Stimulated activated CD4-positive, alpha-beta T cell treated with anti-CD3 and anti-CD28 coated beads, Interleukin-1b, Interleukin-23, amount 100 ng/mL, for 1 hour (primary cell): ENCODE results near the gene C1orf122.
A peak's percentile ranks its signal among the peaks of the same experiment; 100 is the strongest.

Source experiments
- DNase-seq, 2 donors: peaks; one replicate each; pipeline ENCODE4 v3.0.0-alpha.2; 2020; ENCODE audit warnings: low read depth in 2 of 2

The C1orf122 gene

DNA sequence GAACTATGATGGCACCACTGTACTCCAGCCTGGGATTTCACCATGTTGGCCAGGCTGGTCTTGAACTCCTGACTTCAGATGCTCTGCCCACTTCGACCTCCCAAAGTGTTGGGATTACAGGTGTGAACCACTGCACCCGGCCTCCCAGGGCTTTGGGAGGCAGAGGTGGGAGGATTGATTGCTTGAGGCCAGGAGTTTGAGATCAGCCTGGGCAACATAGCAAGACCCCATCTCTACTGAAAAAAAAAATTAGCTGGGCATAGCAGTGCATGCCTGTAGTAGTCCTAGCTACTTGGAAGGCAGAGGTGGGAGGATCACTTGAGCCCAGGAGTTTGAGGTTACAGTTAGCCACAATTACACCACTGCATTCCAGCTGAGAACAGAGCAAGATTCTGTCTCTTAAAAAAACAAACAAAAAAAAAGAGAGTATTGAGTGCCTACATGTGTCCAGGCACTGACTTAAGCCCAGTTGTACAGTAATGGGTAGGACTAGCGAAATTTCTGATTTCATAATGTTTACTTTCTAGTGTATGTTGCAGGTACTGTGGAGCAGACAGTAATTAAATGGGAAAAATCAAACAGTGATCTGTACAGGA, 9.7 kb upstream of the C1orf122 start:
- DNase-seq = no peak

DNA sequence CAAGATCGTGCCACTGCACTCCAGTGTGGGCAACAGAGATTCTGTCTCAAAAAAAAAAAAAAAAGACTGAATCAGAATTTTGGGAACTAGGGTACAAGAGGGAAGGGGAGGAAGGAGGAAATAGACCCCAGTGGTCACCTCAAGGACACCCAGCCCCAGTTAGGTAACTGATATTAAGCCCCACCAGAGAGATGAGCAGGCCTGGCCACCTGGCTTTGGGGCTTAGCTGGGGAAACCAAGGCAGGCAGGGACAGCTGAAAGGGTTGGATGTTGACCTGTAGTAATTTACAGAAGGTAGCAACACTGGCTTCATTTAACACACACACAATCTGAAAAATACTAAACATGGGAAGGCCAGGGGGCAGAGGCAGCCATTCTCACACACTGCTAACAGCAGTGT, 5.2 kb upstream of the C1orf122 start:
- no peak for DNase-seq

DNA sequence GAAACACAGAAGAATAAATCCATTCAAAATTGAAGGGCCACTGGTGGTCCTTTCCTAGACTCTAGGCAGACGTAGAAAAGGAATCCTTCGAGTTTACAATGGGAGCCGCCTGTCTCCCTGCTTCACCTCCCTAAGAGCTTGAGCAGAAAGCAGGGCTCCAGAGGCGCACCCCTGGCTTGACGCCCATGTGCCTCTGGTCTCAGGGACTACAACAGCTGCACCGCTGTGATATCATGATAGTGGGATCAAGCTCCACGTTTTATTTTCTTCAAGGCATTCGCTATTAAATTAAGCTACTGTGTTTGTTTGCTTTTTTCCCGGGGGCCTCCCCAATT, 403 bp upstream of the C1orf122 start:
- no peak for DNase-seq

DNA sequence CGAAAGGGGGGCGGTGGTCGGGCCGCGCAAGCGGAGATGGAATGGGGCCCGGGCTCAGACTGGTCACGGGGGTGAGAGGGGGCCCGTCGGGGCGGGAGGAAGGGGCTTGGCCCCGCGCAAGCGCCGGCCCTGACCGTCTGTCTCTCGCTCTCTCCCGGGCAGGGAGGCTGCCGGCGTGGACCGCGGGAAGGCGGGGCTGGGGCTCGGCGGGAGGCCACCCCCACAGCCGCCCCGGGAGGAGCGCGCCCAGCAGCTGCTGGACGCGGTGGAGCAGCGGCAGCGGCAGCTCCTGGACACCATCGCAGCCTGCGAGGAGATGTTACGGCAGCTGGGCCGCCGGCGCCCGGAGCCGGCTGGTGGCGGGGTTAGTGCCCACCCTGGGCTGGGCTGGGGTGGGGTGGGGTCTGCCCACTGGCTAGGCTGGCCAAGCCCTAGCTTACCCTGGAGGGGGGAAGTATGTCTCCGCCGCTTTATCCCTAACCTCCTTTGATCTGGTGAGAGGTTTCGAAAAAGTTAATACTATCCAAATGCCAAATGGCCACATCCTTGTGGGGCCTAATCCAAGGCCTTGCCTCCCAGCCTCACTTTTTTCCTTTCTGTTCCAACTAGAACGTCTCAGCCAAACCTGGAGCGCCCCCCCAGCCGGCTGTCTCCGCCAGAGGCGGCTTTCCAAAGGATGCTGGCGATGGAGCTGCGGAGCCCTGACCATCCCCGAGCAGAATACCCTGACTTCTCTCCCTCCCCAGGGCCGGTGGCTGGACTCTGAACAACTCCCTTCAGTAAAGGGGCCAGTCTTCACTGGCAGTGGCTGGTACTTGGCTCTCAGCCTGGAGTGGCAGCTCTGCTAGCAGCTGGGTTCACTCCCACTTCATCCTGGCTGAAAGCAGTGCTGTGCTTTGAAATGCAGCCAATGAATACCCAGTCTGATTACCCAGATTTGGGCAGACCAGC, 1.1 kb downstream of the C1orf122 start:
- DNase-seq = no peak

DNA sequence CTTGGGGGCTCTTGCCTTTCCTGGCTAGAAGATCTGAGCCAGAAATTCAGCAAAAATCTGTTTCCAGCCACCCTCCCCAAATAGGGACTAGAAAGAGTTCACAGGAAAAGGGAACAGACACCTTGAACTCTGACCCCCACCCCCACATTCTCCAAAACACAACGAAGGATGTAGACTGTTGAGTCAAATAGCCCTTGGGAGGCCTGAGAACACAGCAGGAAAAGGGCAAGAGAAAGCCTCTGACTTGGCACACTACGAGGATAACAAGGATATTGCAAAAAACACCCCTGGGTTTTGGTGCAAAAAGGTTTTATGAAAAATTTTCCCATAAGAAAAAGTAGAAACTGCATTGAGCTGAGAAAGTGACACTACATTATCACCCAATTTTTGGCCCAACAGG, 2.4 kb downstream of the C1orf122 start:
- no peak for DNase-seq

DNA sequence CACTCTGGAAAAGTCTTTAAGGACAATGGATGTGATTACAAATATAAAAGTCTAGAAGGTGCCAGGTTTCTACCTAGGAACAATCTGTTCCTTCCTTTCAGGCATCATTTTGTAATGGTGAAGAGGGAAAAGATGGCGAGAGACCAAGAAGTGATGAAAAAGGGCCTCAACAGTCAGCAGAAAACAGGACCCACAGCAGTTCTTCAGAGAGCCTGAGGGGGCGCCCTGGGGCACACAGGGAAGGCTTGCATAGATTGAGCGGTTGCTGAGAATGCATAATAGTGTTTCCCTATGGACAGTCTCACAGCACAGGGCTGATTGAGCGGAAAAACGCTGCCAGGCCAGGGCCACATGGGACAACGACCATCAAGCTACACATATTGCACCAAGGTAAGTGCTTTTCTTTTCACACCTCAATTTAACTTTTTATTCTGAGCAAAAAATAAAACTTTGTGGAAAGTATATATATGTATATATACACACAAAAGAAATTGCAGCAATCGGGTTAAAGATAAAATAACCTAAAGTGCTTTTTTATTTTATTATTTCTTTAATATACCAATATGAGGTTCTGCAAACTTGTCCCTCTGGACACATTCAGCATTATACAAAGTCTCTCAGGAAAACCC, 3.6 kb downstream of the C1orf122 start:
- DNase-seq = peak; percentile 28 to 29

DNA sequence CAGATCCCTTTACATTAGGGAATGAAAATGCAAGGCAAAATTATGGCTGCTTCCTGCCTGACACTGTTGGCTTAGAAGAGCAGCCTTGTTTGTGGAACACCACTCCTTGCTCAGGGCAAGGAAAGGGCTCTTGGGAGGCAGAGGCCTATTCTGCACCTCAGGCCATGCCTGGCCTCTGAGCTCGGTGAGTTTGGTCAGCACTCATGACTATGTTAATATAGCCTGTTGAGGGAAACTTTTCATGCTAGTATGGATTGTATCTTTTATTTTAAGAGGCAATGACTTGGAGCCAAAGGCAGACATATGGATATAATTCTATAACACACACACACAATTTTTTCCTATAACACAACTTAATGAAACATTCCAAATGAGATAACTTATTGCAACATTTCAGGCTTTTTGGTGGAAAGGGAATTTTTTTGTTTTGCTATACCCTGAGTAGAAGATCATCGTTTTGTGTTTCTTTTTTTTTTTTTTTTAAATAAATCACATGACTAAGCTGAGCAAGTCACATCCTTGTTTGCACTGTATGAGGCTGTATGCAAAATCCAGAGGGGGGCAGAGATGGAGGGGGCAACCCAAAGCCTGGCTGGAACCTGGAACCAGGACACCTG, 6.0 kb downstream of the C1orf122 start:
- DNase-seq = no peak

DNA sequence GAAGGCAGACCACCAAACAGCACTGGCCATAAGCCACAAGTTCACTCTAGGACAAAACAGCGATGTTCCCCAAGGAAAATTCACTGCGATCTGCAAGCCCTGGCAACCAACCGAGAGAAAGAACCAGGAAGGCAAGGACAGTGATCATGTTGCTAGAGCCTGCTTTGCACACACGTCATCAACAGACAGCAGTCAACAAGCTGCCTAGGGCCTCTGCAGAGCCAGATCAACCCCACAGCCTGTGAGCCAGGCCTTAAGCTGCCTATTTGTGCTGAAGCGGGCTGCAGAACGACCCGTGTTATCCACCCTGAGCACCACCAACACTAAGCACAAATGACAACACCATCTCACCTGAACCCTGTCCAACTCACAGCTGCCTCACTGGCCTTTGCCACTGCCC, 6.7 kb downstream of the C1orf122 start:
- DNase-seq = no peak

DNA sequence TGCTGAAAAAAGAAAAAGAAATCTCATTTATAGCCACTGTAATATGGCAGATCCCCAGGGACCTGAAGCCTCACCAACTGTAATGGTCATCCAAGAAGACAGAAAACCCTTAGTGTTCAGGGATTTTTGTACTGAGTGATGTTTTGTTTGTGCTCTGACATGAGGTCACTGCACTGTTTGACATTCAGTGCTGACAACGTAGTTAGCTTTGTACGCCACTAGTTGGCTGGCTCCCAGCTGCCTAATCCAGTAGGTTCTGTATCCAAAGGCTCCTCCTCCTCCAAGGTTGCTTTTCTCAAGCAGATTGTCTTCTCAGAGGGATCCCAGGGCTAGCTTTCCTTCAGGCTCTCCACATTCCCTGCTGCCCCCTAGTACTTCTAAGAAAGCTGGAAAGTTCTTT, 9.9 kb downstream of the C1orf122 start:
- DNase-seq = no peak

DNA sequence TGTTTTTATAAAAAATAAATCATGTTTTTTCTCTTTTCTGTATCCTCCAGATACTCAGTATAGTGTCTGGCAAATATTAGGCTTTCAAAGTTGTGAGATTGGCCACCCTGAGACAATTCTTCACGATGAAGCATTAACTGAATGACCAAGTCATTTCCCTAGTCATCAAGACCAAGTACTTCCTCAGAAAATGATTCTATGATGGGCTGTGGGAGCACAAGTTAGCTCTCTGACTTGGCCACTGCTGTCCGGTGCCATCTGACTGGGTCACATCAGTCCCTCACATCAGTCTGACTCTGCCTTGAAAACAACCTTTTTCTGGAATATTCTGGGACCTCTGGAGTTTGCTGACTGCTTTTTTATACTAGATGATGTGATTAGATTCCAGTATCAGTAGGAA, 13.9 kb downstream of the C1orf122 start:
- no peak for DNase-seq

DNA sequence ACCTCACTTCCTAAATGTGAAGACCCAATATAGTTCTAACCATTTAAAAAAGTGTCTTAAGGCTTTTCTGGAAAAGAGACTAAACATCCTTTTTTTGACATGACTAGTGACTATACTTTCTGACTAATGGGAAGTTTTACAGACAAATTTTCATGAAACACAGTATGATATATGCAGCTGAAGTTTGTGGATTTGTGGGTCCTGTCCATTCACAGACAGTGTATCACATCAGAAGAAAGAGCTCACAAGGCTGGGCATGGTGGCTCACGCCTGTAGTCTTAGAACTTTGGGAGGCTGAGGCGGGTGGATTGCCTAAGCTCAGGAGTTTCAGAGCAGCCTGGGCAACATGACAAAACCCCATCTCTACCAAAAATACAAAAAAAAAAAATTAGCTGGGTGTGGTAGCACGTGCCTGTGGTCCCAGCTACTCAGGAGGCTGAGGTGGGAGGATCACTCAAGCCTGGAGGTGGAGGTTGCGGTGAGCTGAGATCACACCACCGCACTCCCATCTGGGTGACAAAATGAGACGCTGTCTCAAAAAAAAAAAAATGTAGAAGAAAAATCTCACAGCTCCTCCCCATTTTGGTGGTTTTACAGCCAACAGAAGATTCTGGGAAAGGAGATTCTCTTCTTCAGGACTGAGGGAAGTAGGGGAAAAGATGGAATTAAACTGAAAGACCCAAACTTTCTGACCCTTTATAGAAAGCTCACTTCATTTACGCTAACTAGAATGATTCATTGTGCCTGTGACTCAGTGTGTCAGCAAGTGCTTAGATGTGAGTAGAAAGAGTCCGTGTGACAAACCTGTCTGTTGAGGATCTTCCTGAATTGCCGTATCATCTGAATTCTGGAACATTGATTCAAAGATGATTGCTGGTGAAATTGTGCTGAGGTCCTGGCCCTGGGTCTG, 15.6 kb downstream of the C1orf122 start:
- no peak for DNase-seq

DNA sequence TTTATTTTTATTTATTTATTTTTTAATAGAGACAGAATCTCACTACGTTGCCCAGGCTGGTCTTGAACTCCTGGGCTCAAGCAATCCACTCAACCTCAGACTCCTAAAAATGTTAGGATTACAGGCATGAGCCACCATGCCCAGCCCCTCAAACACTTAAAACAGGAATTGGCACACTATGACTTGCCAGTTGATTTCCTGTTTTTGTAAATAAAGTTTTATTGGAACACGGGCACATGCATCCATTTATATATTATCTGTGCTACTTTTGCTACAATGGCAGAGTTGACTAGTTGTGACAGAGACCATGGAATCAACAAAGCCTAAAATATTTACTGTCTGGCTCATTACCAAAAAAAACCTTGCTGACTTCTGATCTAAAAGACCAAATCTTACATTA, 16.4 kb downstream of the C1orf122 start:
- no peak for DNase-seq

DNA sequence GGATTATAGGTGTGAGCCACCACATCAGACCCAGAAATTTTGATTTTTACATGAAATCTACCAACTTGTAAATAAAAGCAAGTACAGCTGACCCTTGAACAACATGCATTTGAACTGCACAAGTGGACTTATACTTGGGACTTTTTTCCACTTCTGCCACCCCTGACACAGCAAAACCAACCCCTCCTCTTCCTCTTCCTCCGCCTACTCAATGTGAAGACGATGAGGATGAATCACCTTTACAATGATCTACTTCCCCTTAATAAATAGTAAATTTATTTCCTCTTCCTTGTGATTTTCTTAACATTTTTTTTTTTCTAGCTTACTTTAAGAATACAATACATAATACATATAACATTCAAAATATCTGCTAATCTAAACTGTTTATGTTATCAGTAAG, 17.9 kb downstream of the C1orf122 start:
- no peak for DNase-seq

DNA sequence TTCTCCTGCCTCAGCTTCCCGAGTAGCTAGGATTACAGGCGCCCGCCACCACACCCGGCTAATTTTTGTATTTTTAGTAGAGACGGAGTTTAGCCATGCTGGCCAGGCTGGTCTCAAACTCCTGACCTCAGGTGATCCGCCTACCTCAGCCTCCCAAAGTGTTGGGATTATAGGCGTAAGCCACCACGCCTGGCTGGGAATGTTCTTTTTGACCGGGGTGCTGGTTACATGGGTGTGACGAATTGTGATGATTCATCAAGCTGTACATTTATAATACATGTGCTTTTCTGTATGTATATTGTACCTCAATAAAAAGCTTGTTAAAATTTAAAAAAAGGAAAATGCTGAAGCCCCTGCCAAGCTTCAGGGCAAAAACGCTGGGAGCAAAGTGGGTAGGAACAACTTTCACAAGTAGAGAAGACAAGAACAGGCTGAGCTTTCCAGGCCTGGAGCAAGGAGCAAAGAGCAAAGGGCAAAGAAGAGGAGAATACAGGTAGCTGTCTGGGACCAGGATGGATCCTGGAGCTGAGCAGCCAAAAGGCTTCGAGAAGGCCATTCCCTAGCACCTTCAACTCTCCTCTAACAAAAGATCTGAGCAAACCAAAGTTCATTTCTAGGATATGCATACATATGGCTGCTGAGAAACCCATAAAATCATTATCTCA, 21.0 kb downstream of the C1orf122 start:
- no peak for DNase-seq

DNA sequence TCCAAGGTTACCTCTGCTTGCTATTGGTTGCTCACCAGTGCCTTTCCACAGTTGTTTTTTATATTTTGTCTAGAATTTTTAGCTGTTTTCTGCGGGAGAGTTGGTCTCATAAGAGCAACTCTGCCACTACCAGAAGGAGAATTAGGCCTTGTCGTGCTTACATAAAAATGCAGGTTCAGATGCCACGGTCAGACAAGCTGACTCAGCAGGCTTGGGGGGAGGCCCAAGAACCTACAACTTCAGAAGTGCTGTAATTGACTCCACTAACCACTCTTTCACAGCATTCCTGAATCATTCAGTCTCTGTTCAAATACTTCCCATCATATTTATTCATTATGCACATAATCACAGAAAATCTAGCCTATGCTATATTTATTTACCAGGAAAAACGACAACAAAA, 23.5 kb downstream of the C1orf122 start:
- no peak for DNase-seq

DNA sequence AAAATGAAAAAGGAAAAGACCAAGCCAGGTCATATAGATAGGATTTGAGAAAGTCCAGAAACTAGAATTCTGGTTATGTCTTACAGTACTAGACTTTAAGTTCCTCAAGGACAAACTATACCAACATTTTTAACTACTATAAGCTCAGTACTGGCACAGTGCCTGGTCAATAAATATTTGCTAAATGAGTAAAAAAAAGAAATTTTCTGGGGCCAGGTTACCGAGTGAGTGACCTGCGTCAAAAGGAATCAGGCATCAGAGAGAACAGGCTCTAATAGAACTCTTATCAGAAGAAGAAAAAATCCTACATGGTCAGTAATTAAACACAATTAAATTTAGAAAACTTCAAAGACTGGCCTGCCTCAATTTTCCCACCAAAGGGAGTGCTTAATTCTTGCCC, 24.2 kb downstream of the C1orf122 start:
- DNase-seq = no peak

DNA sequence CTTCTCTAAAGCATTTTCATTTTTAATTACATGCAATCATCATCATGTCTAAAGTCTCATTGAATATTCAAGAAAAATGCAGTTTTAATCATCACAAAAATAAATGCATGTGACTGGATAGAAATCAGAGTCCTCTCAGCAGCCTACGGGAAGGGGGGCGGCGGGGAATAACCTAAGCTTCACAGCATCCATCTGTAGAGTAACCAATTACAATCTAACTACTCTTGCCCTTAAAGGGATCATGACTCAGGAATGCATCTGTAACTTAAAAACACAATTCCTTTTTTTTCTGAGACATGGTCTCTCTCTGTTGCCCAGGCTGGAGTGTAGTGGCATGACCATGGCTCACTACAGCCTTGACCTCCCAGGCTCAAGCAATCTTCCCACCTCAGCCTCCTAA, 29.2 kb downstream of the C1orf122 start:
- no peak for DNase-seq

DNA sequence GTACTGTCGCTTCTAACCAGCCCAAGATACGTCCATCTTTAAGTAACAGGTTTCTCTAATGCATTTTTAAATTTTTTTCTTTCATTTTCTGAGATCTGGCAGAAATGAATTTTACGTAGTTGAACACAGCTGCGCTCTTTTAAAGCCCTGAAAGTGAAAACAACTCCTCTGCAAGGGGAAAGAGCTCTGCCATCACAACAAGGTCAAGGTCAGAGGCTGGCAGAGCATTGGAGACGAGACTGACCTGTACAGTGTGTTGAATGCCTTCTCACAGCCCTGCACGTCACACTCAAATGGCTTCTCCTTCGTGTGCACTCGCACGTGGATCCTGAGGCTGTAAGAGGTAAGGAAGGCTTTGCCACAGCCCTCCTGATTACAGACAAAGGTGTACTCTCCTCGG, 32.1 kb downstream of the C1orf122 start:
- no peak for DNase-seq

DNA sequence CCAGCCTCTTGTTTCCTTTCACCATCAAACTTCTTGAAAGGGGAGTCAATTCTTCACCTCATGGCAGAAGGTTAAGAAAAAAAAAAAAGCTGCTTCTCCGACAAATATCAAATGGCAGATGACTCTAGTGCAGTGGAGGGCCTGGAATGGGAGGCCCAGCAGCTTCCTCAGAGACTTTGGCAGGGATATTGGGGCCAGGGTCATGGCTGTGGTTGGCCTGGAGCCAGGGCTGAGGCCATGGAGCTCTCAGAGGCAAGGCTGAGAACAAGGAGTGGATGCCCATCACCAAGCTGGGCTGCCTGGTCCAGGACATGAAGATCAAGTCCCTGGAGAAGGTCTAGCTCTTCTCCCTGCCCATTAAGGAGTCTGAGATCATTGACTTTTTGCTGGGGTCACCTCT, 33.1 kb downstream of the C1orf122 start:
- DNase-seq = no peak

DNA sequence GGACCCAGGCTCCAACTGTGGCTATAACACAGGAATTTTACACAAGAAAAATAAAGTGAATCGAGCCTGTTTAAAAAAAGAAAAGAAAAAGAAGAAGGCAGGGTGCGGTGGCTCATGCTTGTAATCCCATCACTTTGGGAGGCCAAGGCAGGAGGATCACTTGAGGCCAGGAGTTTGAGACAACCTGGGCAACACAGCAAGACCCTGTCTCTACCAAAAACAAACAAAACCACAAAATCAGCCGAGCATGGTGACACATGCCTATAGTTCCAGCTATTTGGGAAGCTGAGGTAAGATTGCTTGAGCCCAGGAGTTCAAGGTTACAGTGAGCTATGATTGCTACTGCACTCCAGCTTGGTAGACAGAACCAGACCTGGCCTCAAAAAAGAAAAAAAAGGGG, 34.1 kb downstream of the C1orf122 start:
- no peak for DNase-seq

DNA sequence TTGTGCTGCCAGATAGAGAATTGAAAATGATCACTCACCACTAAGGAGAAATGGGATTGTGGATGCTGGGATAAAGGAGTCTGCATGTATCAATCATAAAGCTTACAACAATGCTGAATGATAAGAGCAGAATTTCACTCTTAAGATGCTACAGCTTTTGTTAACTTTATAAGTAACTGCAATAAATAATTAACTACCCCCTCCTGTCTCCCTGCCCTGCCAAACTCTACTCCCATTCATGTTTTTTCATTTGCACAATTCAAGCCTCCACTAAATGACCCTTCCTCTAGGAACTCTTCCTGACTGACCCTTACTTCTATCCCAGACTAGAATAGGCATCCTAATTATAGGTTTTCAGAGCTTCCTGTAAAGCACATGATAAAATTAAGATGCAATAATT, 36.9 kb downstream of the C1orf122 start:
- DNase-seq = no peak
